Keratinocyte (primary cell): ENCODE data around the gene MICAL2. TPM values are rescaled to one million over a fixed set of nuclear protein-coding genes. Genes with fewer than 3 reads are reported as not detected.

Experiments
- DNase-seq: peaks from one replicate; pipeline ENCODE4 v3.0.0-alpha.2; 2011; ENCODE audit warnings: low read depth, missing footprints, low spot score
- FAIRE-seq: peaks from 2 replicates; lab custom pipeline; 2011; peaks lifted over from hg19 to GRCh38; lab: Jason Lieb, UNC
- H2AFZ ChIP-seq: 2 replicates; pipeline ENCODE4 v1.6.0; 2012; ENCODE audit warnings: low read length, control low read depth, inconsistent platforms; ENCODE audit not compliant: control insufficient read depth
- H3K27ac ChIP-seq: 2 replicates; pipeline ENCODE4 v1.5.1; 2011; ENCODE audit warnings: low read length; ENCODE audit not compliant: control insufficient read depth, insufficient read depth
- H3K27me3 ChIP-seq: 3 replicates; pipeline ENCODE4 v1.6.0; 2011; ENCODE audit warnings: low read length; ENCODE audit not compliant: control insufficient read depth, insufficient read depth; ENCODE audit errors: extremely low read depth
- H3K36me3 ChIP-seq, 2 experiments: 2 replicates in 1 of 2; 3 replicates in 1 of 2; pipeline ENCODE4 v1.5.1; 2011; ENCODE audit warnings: low read length in 2 of 2, mild to moderate bottlenecking in 1 of 2; ENCODE audit not compliant: control insufficient read depth in 2 of 2, insufficient read depth in 2 of 2; ENCODE audit errors: extremely low read depth in 1 of 2
- H3K4me1 ChIP-seq: 3 replicates; pipeline ENCODE4 v1.5.1; 2011; ENCODE audit warnings: low read length; ENCODE audit not compliant: control insufficient read depth, insufficient read depth; ENCODE audit errors: extremely low read depth
- H3K4me2 ChIP-seq: 3 replicates; pipeline ENCODE4 v1.6.0; 2011; ENCODE audit warnings: low read depth, low read length; ENCODE audit not compliant: control insufficient read depth, insufficient read depth; ENCODE audit errors: extremely low read depth
- H3K4me3 ChIP-seq, 3 experiments: fragments of 200-600 bp in 1 of 3; sonication (generic) in 1 of 3; 2 replicates in 2 of 3; 3 replicates in 1 of 3; pipeline ENCODE4 v1.5.1; 2011 to 2016; ENCODE audit warnings: low read length in 3 of 3, mild to moderate bottlenecking in 3 of 3, control low read depth in 2 of 3, inconsistent platforms in 1 of 3, low read depth in 1 of 3, mixed read lengths in 1 of 3, mixed run types in 1 of 3, moderate library complexity in 1 of 3; ENCODE audit not compliant: control insufficient read depth in 2 of 3, insufficient read depth in 2 of 3; ENCODE audit errors: extremely low read depth in 1 of 3
- H3K79me2 ChIP-seq: 2 replicates; pipeline ENCODE4 v1.6.0; 2012; ENCODE audit warnings: low read length; ENCODE audit not compliant: control insufficient read depth, insufficient read depth
- H3K9ac ChIP-seq: 3 replicates; pipeline ENCODE4 v1.6.0; 2011; ENCODE audit warnings: low read length; ENCODE audit not compliant: control insufficient read depth, insufficient read depth; ENCODE audit errors: extremely low read depth
- H3K9me1 ChIP-seq: 3 replicates; pipeline ENCODE4 v1.6.0; 2011; ENCODE audit warnings: low read length; ENCODE audit not compliant: control insufficient read depth, insufficient read depth; ENCODE audit errors: extremely low read depth
- H3K9me3 ChIP-seq: 2 replicates; pipeline ENCODE4 v1.5.1; 2012; ENCODE audit warnings: low read depth, low read length; ENCODE audit not compliant: control insufficient read depth
- H4K20me1 ChIP-seq: 3 replicates; pipeline ENCODE4 v1.6.0; 2011; ENCODE audit warnings: low read length; ENCODE audit not compliant: control insufficient read depth, insufficient read depth; ENCODE audit errors: extremely low read depth
- EZH2 ChIP-seq: IDR thresholded peaks from one replicate; pipeline ENCODE4 v1.6.1; 2012; ENCODE audit warnings: inconsistent platforms, mild to moderate bottlenecking, low read length, moderate library complexity
- dilution Hi-C: fragments of 300-500 bp; cut with MboI; formaldehyde crosslinking; loops from one replicate; pipeline ENCODE4 v1.7.0; 2020; ENCODE audit warnings: low sequenced_read_pairs; ENCODE audit not compliant: extremely low pct_ligation_motif_present
- polyA plus RNA-seq, 5 experiments: library from polyadenylated mRNA; depleted of rRNA in 3 of 5; stranded (reverse) in 3 of 5; stranded (forward) in 1 of 5; unstranded in 1 of 5; fragments of >200 nt; gene quantifications; 1 replicate in 1 of 5; 2 replicates in 3 of 5; 3 replicates in 1 of 5; pipeline versions ENCODE4 v1.2.1 to v1.2.3, GENCODE V29; 2011 to 2012; ENCODE audit warnings: missing spikeins in 2 of 5, low read depth in 1 of 5, low replicate concordance in 1 of 5
- TF ChIP-seq, protein P1 (sequence below), 3 experiments: IDR thresholded peaks in 1 of 3; conservative IDR thresholded peaks in 1 of 3; optimal IDR thresholded peaks in 1 of 3; 2 replicates in 2 of 3; 3 replicates in 1 of 3; pipeline versions ENCODE3 to v1.5.1; 2011; ENCODE audit warnings: low read length in 3 of 3, mild to moderate bottlenecking in 3 of 3, moderate library complexity in 2 of 3, control low read depth in 1 of 3, inconsistent platforms in 1 of 3; ENCODE audit not compliant: insufficient read depth in 2 of 3; ENCODE audit errors: extremely low read depth in 1 of 3

The MICAL2 gene
- polyA plus RNA-seq, 1 donor (not counting 4 experiments of a cell fraction or from before 2014, with no cell fraction given): 83.9 TPM

DNA sequence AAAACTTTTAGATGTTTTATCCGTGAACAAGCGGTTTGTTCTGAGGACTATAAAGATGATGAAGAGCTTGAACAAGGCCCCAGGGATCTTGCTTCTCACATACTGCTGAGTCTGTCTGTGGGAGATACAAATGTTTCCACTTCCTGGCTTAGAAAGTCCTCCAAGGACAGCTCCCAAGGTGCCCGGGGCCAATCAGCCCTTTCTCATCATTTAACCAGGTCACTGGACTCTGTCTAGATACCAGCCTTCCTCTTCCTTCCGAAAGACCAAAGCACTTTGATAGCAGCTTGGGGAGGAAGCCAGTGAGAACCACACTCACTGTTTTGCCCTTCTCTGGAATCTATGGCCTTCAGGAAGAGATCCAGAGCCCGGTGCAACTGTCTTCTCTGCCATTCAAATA lies 4.3 kb upstream of the MICAL2 start:
- H3K4me3 ChIP-seq: no peak overlapping the region
- H2AFZ ChIP-seq: no peak overlapping the region
- no peaks in the 10 kb centered on the region for H4K20me1 ChIP-seq
- no peak overlapping the region for H3K9ac ChIP-seq
- peaks cover 10% of the 10 kb centered on the region for H3K79me2 ChIP-seq
- no peaks in the 10 kb centered on the region for H3K27me3 ChIP-seq
- no peak for TF ChIP-seq EZH2
- TF ChIP-seq, protein P1, sequence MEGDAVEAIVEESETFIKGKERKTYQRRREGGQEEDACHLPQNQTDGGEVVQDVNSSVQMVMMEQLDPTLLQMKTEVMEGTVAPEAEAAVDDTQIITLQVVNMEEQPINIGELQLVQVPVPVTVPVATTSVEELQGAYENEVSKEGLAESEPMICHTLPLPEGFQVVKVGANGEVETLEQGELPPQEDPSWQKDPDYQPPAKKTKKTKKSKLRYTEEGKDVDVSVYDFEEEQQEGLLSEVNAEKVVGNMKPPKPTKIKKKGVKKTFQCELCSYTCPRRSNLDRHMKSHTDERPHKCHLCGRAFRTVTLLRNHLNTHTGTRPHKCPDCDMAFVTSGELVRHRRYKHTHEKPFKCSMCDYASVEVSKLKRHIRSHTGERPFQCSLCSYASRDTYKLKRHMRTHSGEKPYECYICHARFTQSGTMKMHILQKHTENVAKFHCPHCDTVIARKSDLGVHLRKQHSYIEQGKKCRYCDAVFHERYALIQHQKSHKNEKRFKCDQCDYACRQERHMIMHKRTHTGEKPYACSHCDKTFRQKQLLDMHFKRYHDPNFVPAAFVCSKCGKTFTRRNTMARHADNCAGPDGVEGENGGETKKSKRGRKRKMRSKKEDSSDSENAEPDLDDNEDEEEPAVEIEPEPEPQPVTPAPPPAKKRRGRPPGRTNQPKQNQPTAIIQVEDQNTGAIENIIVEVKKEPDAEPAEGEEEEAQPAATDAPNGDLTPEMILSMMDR (optimal IDR thresholded peaks at IDR 0.05 in 1 of 3, IDR thresholded peaks at IDR 0.05 in 1 of 3, conservative IDR thresholded peaks at IDR 0.05 in 1 of 3; ENCODE audit: extremely low read depth in 1 of 3, insufficient read depth in 2 of 3, low read length in 3 of 3): no peak
- no peak overlapping the region for H3K27ac ChIP-seq
- no peaks in the 10 kb centered on the region for H3K36me3 ChIP-seq
- H3K4me2 ChIP-seq: no peak overlapping the region
- FAIRE-seq (no peak), DNase-seq (no peak)
- peaks cover 18% of the 10 kb centered on the region for H3K4me1 ChIP-seq
- H3K9me3 ChIP-seq: no peaks in the 10 kb centered on the region
- H3K9me1 ChIP-seq: no peaks in the 10 kb centered on the region
- dilution Hi-C loops: no loop called here

DNA sequence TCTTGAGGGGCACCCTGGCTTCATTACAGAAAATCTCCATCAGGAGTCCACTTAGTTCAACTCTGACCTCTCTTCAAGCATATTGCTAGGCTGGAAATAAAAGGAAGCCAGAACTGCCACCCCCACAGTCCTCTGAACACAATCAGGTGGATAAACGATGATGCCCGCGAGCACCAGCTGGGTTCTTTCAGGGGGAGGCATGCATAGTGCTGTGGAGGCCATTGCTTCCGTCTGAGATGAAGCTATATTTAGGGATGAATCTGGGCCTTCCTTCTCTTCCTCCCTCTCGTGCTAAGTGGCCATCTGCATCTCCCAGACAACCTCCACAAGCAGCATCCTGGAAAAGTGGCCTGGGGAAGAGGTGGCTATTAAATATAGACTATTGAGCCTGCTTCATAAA lies 3.9 kb upstream of the MICAL2 start:
- Histone ChIP-seq H3K79me2 (peaks cover 14% of the 10 kb centered on the region), H3K9ac (no peak overlapping the region), H3K9me1 (no peaks in the 10 kb centered on the region), H3K27me3 (no peaks in the 10 kb centered on the region), H3K4me2 (no peak overlapping the region), H3K36me3 (peaks cover 0 to 2% of the 10 kb centered on the region in 2 experiments), H2AFZ (no peak overlapping the region), H4K20me1 (no peaks in the 10 kb centered on the region), H3K4me3 (no peak overlapping the region), H3K9me3 (no peaks in the 10 kb centered on the region), H3K27ac (no peak overlapping the region), H3K4me1 (peaks cover 18% of the 10 kb centered on the region)
- no peak for FAIRE-seq
- dilution Hi-C loops: no loop called here
- TF ChIP-seq EZH2: no peak
- TF ChIP-seq, protein P1 (optimal IDR thresholded peaks at IDR 0.05 in 1 of 3, IDR thresholded peaks at IDR 0.05 in 1 of 3, conservative IDR thresholded peaks at IDR 0.05 in 1 of 3; ENCODE audit: extremely low read depth in 1 of 3, insufficient read depth in 2 of 3, low read length in 3 of 3): no peak
- no peak for DNase-seq
